Measurements from ENCODE around the gene ROBO3.

The ROBO3 gene

DNA sequence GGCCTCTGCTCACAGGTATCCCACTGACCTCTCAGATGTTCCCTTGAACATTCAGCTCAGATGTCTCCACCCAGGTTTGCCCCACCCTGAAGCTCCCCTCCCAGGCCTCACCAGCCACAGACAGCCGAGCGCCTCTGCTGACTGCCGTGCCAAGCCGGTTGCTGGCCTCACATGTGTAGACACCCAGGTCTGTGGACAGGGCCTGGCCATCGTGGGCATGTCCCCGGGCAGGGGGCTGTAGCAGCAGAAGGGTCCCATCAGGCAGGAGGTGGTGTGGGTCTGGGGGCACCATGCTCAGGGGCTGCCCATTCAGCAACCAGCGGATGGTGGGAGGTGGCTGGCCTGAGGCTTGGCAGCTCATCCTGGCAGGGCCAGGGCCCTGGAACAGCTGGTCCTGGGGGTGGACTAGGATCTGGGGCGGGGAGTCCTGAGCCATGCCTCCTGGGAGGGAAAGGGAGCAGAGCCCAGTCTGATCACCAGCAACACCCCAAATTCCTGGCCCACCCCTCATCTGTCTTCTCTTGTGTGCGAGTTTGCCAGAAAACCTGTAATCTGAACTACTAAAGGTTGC is 31.7 kb downstream of the ROBO3 start:
- Histone ChIP-seq H3K4me1 (ENCODE audit: control insufficient read depth, insufficient read depth, low read length) (no peaks in the 10 kb centered on the region), H3K36me3 (ENCODE audit: control insufficient read depth in 2 of 2, insufficient read depth in 1 of 2, low read length in 2 of 2) (no peaks in the 10 kb centered on the region), H3K9me3 (ENCODE audit: control insufficient read depth, insufficient read depth, low read depth, low read length) (no peaks in the 10 kb centered on the region), H3K4me3 (ENCODE audit: low read depth, low read length) (no peak overlapping the region), H3K27ac (ENCODE audit: extremely low read depth, low read depth, low read length) (no peak overlapping the region)
- no peak for TF ChIP-seq ZNF585B (tag by site-specific recombination; IDR thresholded peaks at IDR 0.05)
- no peak for TF ChIP-seq OVOL3 (tag by site-specific recombination; IDR thresholded peaks at IDR 0.05)
- TF ChIP-seq ZNF48 (tag by site-specific recombination; IDR thresholded peaks at IDR 0.05): no peak
- TF ChIP-seq, protein P1, sequence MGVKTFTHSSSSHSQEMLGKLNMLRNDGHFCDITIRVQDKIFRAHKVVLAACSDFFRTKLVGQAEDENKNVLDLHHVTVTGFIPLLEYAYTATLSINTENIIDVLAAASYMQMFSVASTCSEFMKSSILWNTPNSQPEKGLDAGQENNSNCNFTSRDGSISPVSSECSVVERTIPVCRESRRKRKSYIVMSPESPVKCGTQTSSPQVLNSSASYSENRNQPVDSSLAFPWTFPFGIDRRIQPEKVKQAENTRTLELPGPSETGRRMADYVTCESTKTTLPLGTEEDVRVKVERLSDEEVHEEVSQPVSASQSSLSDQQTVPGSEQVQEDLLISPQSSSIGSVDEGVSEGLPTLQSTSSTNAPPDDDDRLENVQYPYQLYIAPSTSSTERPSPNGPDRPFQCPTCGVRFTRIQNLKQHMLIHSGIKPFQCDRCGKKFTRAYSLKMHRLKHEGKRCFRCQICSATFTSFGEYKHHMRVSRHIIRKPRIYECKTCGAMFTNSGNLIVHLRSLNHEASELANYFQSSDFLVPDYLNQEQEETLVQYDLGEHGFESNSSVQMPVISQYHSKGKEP (tag by site-specific recombination; IDR thresholded peaks at IDR 0.05): no peak
- TF ChIP-seq ZNF239 (tag by site-specific recombination; IDR thresholded peaks at IDR 0.05): no peak
- no peak for TF ChIP-seq ZNF626 (tag by site-specific recombination; IDR thresholded peaks at IDR 0.05)
- TF ChIP-seq MZF1 (tag by site-specific recombination; IDR thresholded peaks at IDR 0.05; ENCODE audit: borderline replicate concordance): no peak
- no peak for TF ChIP-seq ZNF776 (tag by site-specific recombination; IDR thresholded peaks at IDR 0.05; ENCODE audit: borderline replicate concordance)
- no peak for TF ChIP-seq ZNF677 (tag by site-specific recombination; IDR thresholded peaks at IDR 0.05)
- no peak for TF ChIP-seq ZNF211 (tag by site-specific recombination; IDR thresholded peaks at IDR 0.05; ENCODE audit: low read depth)
- POLR2A ChIA-PET: interaction anchor here (2.6 kb wide), 1 partner anchor 21 kb away, joined by 12 read pairs; no protein-coding TSS in a partner anchor
- CTCF ChIA-PET: interaction anchor here (0.6 kb wide), 1 partner anchor 245 kb away, joined by 3 read pairs; no protein-coding TSS in a partner anchor

DNA sequence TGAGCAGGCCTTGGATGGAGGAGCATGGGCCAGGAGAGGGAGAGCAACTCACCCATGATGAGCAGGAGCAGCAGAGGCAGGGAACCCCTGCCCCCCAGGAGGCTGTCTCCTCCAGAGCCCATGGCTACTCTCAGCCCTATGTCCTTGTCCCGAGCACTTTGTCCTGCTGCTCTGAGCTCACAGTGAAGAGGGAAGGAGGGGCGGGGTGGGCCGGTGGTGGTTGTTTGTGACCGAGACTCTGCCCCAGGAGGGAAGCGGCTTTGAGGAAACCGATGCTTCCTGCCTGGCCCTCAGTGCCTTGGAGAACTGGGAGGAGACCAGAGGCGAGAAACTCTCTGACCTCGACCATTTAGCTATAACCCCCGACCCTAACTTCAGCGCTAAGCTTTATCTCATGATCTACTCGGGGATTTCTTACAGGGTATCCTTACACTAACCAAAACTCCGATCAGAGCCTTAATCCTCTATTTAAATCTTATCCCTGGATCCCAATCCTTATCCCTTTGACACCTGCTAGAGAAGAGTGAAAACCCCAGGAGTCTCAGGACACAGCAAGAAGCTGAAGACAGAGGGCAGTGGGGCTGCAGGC is 32.5 kb downstream of the ROBO3 start, which contains the start of gene ROBO4:
ROBO4 (minus strand) TSS at position 192 of the 589 bp plus-strand sequence; CDS start at position 122, 70 bp downstream.
- Histone ChIP-seq H3K36me3 (ENCODE audit: control insufficient read depth in 2 of 2, insufficient read depth in 1 of 2, low read length in 2 of 2) (no peaks in the 10 kb centered on the region), H3K27ac (ENCODE audit: extremely low read depth, low read depth, low read length) (no peak within 1 kb of the TSS), H3K9me3 (ENCODE audit: control insufficient read depth, insufficient read depth, low read depth, low read length) (no peaks in the 10 kb centered on the region), H3K4me1 (ENCODE audit: control insufficient read depth, insufficient read depth, low read length) (no peaks in the 10 kb centered on the region), H3K4me3 (ENCODE audit: low read depth, low read length) (no peak within 1 kb of the TSS)
- CTCF ChIA-PET: interaction anchor here (0.6 to 1.7 kb wide), 3 partner anchors 21 to 245 kb away, joined by 3 to 8 read pairs (median 3); no protein-coding TSS in a partner anchor
- POLR2A ChIA-PET: interaction anchor here (2.6 kb wide), 1 partner anchor 21 kb away, joined by 12 read pairs; no protein-coding TSS in a partner anchor
- TF ChIP-seq ZBTB1 (tag by site-specific recombination; IDR thresholded peaks at IDR 0.05) (no peak), ZNF433 (tag by site-specific recombination; IDR thresholded peaks at IDR 0.05; ENCODE audit: low read depth) (no peak), ZNF530 (tag by site-specific recombination; IDR thresholded peaks at IDR 0.05; ENCODE audit: low read depth) (no peak), ZNF366 (tag by site-specific recombination; conservative IDR thresholded peaks at IDR 0.05) (no peak), GFI1B (tag by site-specific recombination; IDR thresholded peaks at IDR 0.05) (no peak), ZIC2 (tag by site-specific recombination; IDR thresholded peaks at IDR 0.05) (no peak)
- TF ChIP-seq, protein P2, sequence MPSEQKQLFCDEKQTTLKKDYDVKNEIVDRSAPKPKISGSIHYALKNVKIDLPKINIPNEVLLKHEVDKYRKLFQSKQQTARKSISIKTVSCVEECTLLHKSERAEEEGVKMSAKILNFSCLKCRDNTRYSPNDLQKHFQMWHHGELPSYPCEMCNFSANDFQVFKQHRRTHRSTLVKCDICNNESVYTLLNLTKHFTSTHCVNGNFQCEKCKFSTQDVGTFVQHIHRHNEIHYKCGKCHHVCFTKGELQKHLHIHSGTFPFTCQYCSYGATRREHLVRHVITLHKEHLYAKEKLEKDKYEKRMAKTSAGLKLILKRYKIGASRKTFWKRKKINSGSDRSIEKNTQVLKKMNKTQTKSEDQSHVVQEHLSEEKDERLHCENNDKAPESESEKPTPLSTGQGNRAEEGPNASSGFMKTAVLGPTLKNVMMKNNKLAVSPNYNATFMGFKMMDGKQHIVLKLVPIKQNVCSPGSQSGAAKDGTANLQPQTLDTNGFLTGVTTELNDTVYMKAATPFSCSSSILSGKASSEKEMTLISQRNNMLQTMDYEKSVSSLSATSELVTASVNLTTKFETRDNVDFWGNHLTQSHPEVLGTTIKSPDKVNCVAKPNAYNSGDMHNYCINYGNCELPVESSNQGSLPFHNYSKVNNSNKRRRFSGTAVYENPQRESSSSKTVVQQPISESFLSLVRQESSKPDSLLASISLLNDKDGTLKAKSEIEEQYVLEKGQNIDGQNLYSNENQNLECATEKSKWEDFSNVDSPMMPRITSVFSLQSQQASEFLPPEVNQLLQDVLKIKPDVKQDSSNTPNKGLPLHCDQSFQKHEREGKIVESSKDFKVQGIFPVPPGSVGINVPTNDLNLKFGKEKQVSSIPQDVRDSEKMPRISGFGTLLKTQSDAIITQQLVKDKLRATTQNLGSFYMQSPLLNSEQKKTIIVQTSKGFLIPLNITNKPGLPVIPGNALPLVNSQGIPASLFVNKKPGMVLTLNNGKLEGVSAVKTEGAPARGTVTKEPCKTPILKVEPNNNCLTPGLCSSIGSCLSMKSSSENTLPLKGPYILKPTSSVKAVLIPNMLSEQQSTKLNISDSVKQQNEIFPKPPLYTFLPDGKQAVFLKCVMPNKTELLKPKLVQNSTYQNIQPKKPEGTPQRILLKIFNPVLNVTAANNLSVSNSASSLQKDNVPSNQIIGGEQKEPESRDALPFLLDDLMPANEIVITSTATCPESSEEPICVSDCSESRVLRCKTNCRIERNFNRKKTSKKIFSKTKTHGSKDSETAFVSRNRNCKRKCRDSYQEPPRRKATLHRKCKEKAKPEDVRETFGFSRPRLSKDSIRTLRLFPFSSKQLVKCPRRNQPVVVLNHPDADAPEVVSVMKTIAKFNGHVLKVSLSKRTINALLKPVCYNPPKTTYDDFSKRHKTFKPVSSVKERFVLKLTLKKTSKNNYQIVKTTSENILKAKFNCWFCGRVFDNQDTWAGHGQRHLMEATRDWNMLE (tag by site-specific recombination; conservative IDR thresholded peaks at IDR 0.05; ENCODE audit: low read depth): no peak
- TF ChIP-seq, protein P3, sequence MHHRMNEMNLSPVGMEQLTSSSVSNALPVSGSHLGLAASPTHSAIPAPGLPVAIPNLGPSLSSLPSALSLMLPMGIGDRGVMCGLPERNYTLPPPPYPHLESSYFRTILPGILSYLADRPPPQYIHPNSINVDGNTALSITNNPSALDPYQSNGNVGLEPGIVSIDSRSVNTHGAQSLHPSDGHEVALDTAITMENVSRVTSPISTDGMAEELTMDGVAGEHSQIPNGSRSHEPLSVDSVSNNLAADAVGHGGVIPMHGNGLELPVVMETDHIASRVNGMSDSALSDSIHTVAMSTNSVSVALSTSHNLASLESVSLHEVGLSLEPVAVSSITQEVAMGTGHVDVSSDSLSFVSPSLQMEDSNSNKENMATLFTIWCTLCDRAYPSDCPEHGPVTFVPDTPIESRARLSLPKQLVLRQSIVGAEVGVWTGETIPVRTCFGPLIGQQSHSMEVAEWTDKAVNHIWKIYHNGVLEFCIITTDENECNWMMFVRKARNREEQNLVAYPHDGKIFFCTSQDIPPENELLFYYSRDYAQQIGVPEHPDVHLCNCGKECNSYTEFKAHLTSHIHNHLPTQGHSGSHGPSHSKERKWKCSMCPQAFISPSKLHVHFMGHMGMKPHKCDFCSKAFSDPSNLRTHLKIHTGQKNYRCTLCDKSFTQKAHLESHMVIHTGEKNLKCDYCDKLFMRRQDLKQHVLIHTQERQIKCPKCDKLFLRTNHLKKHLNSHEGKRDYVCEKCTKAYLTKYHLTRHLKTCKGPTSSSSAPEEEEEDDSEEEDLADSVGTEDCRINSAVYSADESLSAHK (tag by site-specific recombination; IDR thresholded peaks at IDR 0.05): no peak
- TF ChIP-seq, protein P4, sequence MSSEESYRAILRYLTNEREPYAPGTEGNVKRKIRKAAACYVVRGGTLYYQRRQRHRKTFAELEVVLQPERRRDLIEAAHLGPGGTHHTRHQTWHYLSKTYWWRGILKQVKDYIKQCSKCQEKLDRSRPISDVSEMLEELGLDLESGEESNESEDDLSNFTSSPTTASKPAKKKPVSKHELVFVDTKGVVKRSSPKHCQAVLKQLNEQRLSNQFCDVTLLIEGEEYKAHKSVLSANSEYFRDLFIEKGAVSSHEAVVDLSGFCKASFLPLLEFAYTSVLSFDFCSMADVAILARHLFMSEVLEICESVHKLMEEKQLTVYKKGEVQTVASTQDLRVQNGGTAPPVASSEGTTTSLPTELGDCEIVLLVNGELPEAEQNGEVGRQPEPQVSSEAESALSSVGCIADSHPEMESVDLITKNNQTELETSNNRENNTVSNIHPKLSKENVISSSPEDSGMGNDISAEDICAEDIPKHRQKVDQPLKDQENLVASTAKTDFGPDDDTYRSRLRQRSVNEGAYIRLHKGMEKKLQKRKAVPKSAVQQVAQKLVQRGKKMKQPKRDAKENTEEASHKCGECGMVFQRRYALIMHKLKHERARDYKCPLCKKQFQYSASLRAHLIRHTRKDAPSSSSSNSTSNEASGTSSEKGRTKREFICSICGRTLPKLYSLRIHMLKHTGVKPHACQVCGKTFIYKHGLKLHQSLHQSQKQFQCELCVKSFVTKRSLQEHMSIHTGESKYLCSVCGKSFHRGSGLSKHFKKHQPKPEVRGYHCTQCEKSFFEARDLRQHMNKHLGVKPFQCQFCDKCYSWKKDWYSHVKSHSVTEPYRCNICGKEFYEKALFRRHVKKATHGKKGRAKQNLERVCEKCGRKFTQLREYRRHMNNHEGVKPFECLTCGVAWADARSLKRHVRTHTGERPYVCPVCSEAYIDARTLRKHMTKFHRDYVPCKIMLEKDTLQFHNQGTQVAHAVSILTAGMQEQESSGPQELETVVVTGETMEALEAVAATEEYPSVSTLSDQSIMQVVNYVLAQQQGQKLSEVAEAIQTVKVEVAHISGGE (tag by site-specific recombination; conservative IDR thresholded peaks at IDR 0.05; ENCODE audit: low read depth): no peak
- TF ChIP-seq, protein P5, sequence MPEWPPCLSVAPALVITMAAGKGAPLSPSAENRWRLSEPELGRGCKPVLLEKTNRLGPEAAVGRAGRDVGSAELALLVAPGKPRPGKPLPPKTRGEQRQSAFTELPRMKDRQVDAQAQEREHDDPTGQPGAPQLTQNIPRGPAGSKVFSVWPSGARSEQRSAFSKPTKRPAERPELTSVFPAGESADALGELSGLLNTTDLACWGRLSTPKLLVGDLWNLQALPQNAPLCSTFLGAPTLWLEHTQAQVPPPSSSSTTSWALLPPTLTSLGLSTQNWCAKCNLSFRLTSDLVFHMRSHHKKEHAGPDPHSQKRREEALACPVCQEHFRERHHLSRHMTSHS (tag by site-specific recombination; IDR thresholded peaks at IDR 0.05): no peak
